GDM1 (cell line): ENCODE measurements around the gene OSBPL7.

Experiments used
- DNase-seq: peaks from one replicate; lab custom pipeline; 2025; lab: John Stamatoyannopoulos, UW

The OSBPL7 gene

DNA sequence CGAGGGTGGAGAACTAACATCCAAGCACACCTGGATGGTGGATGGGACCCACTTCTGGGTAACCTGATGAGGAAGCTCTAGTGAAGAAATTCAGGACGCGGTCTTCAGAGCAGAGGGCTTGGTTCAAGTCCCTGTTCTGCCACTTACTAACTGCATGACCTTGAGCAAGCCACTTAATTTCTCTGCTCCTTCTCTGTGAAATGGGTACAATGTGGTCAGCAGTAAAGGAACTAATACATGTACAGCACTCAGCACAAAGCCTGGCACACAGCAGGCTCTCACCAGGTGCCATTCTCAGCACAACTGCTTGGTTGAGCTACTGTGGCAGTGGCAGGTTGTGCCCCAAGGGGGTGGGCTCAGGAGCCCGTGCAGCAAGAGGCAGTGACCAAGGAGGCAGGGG is 1.9 kb upstream of the OSBPL7 start:
- DNase-seq = no peak

GRCh38 chr17:47822785-47823184 is 1.2 kb upstream of the OSBPL7 start:
- no peak for DNase-seq

GRCh38 chr17:47821031-47821423 is 567 bp downstream of the OSBPL7 start:
- no peak for DNase-seq

DNA sequence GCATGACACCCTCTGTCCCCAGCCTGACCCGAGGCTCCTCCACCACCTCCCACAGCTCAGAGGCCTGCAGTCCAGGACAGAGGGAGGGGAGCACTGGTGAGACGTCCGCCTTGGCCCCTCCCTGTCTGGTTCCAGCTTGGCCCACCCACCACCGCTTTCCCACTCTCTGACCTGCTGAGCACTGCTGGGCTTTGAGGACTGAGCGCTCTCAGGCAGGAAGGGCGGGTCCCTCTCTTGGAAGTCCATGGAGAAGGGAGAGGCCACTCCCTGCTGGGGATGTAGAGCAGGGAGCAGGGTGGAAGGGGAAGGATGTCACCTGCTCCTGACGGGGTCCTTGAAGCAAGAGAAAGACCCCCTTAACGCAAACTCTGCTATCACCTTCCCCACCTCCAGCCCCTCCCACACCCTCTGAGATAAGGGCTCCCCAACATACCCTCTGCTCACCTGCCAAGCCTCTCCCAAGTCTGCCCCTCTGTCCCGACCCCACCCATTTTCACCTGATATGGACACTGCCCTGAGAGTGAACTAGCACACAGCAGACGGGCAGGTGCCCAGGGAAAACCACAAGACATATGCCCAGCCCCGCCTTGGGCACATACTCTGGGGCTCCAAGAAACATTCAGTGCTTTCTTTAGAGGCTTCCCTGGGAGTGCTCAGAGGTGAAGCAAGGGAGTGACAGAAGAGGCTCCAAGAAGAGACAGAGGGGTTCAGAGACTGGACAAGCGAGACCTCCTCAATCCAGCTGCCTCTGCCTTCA is 1.4 kb downstream of the OSBPL7 start:
- DNase-seq = no peak

DNA sequence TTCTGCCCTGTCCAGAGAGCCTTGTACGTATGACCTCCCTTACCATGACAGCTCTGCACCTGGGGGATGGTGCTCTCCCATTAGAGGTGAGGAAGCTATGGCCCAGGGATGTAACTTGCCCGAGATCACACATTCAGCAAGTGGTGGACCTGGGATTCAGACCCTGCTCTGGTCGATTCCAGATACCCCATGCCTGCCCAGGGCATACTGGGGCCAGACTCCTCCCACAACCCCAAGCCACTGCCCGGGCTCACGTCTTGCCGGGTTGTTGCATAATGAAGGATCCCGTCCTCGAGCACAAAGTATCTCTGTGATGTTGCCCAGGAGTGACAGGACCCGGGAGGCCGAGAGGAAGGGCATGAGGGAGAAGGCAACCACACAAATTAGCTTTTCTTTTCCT is 2.1 kb downstream of the OSBPL7 start:
- DNase-seq = no peak

- no peak for DNase-seq
These were observed 3.4 kb downstream of the OSBPL7 start for GRCh38 chr17:47818002-47818695.

DNA sequence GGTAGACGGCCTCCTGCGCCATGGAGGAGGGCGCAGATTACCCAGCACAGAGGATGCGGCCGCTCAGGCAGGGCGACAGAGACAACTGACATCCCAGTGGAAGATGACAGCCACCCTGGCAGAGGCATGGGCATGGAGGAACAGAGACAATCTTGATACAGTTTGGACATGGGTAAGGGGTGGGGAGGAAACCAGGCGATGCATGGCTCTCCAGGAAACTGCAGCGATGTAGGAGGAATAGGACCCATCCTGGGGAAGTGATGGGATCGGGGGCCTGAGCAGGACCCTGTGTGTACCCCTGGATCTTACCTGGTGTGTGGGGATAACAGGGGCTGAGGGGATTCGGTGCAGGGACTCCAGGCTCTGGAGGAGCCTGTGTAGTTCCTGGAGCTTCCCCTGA is 4.6 kb downstream of the OSBPL7 start:
- DNase-seq = no peak

DNA sequence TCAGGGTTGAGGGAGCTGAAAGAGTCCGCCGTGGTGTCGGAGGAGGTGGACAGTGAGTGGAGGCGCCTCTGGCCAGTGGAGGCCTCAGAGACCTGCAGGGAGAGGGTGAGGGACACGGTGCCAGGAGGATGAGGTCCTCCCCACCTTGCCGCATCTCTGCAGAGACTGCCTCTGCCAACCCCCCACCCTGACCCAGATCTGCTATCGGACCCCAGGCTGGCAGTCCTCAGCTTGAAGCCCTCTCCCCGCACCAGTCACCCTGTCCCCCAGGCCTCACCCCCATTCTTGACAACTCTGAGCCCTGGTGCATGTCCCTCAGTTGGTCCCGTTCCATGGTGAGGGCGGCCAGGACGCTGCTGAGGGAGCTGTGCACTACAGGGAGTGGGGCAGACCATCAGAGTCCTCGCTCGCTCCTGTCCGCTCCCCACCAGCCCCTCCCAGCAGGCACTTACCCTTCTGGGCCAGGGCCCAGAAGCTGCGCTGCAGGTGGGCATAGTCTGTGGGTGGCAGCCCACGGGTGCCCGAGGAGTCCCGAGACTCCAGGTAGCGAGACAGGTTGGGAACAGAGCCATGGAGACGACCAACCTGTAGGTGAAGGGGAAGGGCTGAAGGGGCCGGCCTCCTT is 5.4 kb downstream of the OSBPL7 start:
- no peak for DNase-seq

GRCh38 chr17:47815106-47815918 is 6.3 kb downstream of the OSBPL7 start:
- DNase-seq = no peak

DNA sequence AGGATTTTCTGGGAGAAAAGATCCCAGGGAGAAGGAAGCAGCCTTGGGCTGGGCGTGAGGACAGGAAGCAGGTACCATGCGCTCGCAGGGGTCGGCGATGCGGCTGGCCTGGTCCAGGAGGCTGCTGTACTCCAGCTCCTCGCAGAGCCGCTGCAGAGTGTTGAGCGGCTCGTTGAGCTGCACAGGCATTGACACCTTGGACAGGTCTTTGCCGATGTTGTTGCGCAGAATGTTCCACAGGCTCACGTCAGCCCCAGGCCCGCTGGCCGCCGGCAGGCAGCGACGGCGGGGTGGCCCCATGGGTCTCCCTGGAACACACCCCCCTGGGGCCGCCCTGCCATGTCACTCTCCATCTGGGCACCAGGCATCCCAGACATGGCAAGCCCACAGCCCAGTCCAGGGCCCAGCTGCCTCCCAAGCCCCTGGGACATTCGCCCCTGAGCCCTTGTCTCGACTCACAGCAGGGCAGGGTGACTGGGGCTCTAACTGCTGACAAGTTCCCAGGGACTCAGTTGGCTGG is 8.0 kb downstream of the OSBPL7 start:
- DNase-seq = no peak

GRCh38 chr17:47813077-47813476 is 8.5 kb downstream of the OSBPL7 start:
- DNase-seq = no peak

- DNase-seq = no peak
These were observed 9.3 kb downstream of the OSBPL7 start for GRCh38 chr17:47812146-47812920.

GRCh38 chr17:47811709-47812108 is 9.9 kb downstream of the OSBPL7 start:
- no peak for DNase-seq

DNA sequence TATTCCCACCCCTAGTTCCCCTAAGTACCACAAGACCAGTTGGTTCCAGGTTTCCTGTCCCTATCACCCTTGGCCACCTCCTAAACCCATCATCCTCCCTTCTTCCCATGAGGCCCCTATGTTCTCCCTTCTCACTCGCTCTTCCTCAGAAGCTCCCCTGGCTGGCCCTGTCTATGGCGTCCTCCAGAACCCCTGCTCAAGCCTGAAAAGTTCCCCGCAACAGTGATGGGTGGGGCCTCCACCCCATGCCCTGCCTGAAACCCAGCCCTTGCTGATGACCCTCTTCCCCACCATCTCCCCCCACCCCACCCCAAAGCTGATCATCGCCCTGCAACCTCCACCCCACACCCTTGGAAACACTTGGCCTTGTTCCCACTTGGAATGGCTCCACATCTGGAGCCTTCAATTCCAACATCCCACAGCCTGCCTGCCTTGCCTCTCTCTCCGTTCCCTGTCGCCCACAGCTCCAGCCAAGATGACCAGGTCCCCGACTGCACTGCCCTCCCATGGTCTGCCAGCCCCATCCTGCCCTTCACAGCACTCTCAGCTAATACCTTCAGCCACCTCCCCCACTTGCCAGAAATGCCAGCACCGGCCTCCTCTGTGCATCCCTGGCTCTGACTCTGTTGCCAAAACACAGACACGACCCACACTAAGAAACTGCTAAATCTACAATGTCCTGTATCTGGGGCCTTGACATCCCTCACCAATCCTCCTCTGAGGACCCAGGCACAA is 10.5 kb downstream of the OSBPL7 start:
- DNase-seq = no peak

GRCh38 chr17:47810200-47810821 is 11.3 kb downstream of the OSBPL7 start:
- no peak for DNase-seq

DNA sequence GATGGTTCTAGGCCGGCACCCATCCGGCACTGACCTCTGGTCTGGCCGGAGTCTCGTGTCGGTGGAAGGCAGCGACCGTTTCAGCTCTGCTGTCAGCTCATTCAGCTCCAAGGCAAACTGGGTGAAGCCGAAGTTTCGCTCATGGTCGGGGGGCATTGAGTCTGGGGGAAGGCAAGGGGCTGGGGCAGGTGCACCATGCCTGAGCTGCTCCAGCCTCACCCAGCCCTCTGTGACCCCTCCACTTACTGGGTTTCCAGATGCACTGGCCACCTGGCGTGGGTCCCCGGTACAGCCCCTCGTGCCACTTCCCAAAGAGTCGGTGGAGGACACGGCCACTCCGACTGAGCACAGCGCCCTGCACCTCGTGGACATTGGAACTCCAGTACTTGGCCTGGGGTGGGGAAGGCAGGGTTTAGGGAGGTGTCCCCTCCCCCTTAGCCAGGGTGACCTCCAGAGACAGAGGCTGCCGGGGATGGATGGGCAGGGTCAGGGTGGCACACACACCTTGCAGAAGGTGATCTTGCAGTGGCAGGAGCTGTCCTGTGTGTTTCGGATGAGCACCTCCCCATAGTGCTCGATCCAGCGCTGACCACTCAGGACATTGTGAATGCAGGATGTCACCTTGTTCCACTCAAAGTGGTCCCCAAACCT is 12.6 kb downstream of the OSBPL7 start:
- DNase-seq = no peak

- no peak for DNase-seq
These were observed 13.4 kb downstream of the OSBPL7 start for GRCh38 chr17:47808036-47808829.

- no peak for DNase-seq
These were observed 14.2 kb downstream of the OSBPL7 start for GRCh38 chr17:47807421-47807820.

DNA sequence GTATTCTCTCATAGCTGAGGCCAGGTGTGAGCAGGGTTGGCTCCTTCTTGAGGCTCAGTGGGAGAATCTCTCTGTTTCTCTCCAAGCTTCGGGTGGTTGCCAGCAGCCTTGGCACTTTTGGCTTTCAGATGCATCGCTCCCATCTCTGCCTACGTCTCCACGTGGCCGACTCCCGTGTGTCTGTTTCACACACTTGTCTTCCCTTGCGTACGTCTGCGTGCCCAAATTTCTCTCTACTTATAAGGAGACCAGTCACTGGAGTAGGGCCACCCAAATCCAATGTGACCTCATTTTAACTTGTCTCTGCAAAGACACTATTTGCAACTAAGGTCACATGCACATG is 14.7 kb downstream of the OSBPL7 start:
- no peak for DNase-seq
